Activated B cell treated with CpG ODN at 0.5 μM for 24 hours (primary cell): ENCODE data around the gene FCHSD2. TPM values are rescaled to one million over a fixed set of nuclear protein-coding genes. Genes with fewer than 3 reads are reported as not detected.

Experiments used
- ATAC-seq: fragments of 200-7000 bp; cut with Tn5 transposase; one replicate; pipeline ENCODE4 v1.10.0; 2021; ENCODE audit warnings: low read depth, mild to moderate bottlenecking, moderate library complexity
- CTCF ChIA-PET: fragments of 350-600 bp; sonication (Branson Sonifier 250); formaldehyde crosslinking; loops from one replicate; lab custom pipeline; 2021; ENCODE audit warnings: antibody characterized with exemption; lab: Charles Lee
- POLR2A ChIA-PET: fragments of 350-600 bp; sonication (Branson Sonifier 250); formaldehyde crosslinking; loops from one replicate; lab custom pipeline; 2021; ENCODE audit warnings: antibody characterized with exemption; lab: Charles Lee
- DNase-seq: peaks from one replicate; pipeline ENCODE4 v3.0.0; 2022
- H3K27ac Mint-ChIP-seq: one replicate; pipeline ENCODE4 v1.8.0; 2020; ENCODE audit warnings: mixed read lengths
- H3K27me3 Mint-ChIP-seq: one replicate; pipeline ENCODE4 v1.8.0; 2021; ENCODE audit warnings: mixed read lengths
- H3K36me3 Mint-ChIP-seq: one replicate; pipeline ENCODE4 v1.8.0; 2021; ENCODE audit warnings: low read depth, mixed read lengths
- H3K4me1 Mint-ChIP-seq: one replicate; pipeline ENCODE4 v1.8.0; 2021; ENCODE audit warnings: mixed read lengths
- H3K4me3 Mint-ChIP-seq: one replicate; pipeline ENCODE4 v1.8.0; 2020; ENCODE audit warnings: mild to moderate bottlenecking, mixed read lengths
- H3K9me3 Mint-ChIP-seq: one replicate; pipeline ENCODE4 v1.8.0; 2020; ENCODE audit warnings: mixed read lengths
- CTCF ChIP-seq: fragments of 200-600 bp; IDR thresholded peaks from one replicate; pipeline ENCODE4 v1.8.0; 2022; ENCODE audit warnings: antibody characterized with exemption, mild to moderate bottlenecking
- intact Hi-C: fragments of 100-400 bp; cut with micrococcal nuclease; formaldehyde crosslinking; loops from one replicate; pipeline ENCODE4 v1.15.1; 2024
- total RNA-seq: library from RNA; stranded (reverse); gene quantifications from 2 replicates; pipeline ENCODE4 v1.2.3, GENCODE V29; 2022

Gene FCHSD2
- total RNA-seq, 1 donor from 2014 or later, result 207 TPM

- Mint-ChIP-seq H3K36me3 (no peaks in the 10 kb centered on the region), H3K9me3 (no peaks in the 10 kb centered on the region), H3K4me3 (peak overlapping the region; percentile 50), H3K27ac (peak overlapping the region; percentile 90), H3K4me1 (peaks cover 39% of the 10 kb centered on the region), H3K27me3 (no peaks in the 10 kb centered on the region)
- ChIA-PET POLR2A (interaction anchor here (0.6 to 3.3 kb wide), 13 partner anchors 25 to 389 kb away, joined by 3 to 28 read pairs (median 5); no protein-coding TSS in a partner anchor), CTCF (interaction anchor here (0.7 to 3.3 kb wide), 4 partner anchors 28 to 65 kb away, joined by 3 to 21 read pairs (median 4); no protein-coding TSS in a partner anchor)
- DNase-seq (peak; percentile 33), ATAC-seq (peak; percentile 79)
- TF ChIP-seq CTCF, result no peak
- intact Hi-C loops, result no loop called here
Measured at GRCh38 chr11:72787216-72788104, 354.7 kb downstream of the FCHSD2 start.

Other genes with a start within 250 kb of the FCHSD2 start
- gene P2RY2, start 76.0 kb upstream of the FCHSD2 start, total RNA-seq, result 0.22 and 0.42 TPM in 2 replicates
- gene P2RY6, start 130.0 kb upstream of the FCHSD2 start, total RNA-seq, result 0.22 TPM in 1 of 2 replicates, not detected in the other
- 0.02 TPM in 1 of 2 replicates, not detected in the other for gene ARHGEF17, start 166.0 kb upstream of the FCHSD2 start, total RNA-seq
- gene RELT, start 234.1 kb upstream of the FCHSD2 start, total RNA-seq, result 81.8 and 90.1 TPM in 2 replicates